GM12878 (cell line): ENCODE data around the gene CMSS1. TPM values are rescaled to one million over a fixed set of nuclear protein-coding genes. Genes with fewer than 3 reads are reported as not detected.

Experiments
- ATAC-seq: fragments of 200-7000 bp; cut with Tn5 transposase; 3 replicates; pipeline ENCODE4 v1.9.1; 2020; ENCODE audit warnings: mild to moderate bottlenecking, moderate library complexity
- BruUV-seq: library from RNA; stranded (reverse); fragments of 400-500 nt; replicated peaks from 2 replicates; lab custom pipeline; 2021; lab: Mats Ljungman, UMichigan
- CTCF ChIA-PET: fragments of 300-600 bp; sonication (Branson Sonifier 250); formaldehyde crosslinking; extraction: SDS; loops from one replicate; lab custom pipeline; 2021; ENCODE audit warnings: inconsistent platforms; lab: Yijun Ruan, JAX
- POLR2A ChIA-PET: fragments of 350-600 bp; formaldehyde crosslinking; extraction: SDS; loops from one replicate; lab custom pipeline; 2021; ENCODE audit warnings: inconsistent platforms; lab: Charles Lee
- RAD21 ChIA-PET: fragments of 300-600 bp; sonication (Branson Sonifier 250); formaldehyde crosslinking; loops from one replicate; lab custom pipeline; 2023; ENCODE audit warnings: antibody characterized with exemption; ENCODE audit not compliant: unreplicated experiment; lab: Charles Lee
- SMC1A ChIA-PET: fragments of 300-600 bp; sonication (Branson Sonifier 250); formaldehyde crosslinking; loops from one replicate; lab custom pipeline; 2023; ENCODE audit not compliant: unreplicated experiment, uncharacterized antibody; lab: Charles Lee
- DNase-seq: peaks from one replicate; pipeline ENCODE4 v3.0.0-alpha.2; 2011; ENCODE audit warnings: low read depth, low spot score
- FAIRE-seq: peaks from 3 replicates; lab custom pipeline; 2011; peaks lifted over from hg19 to GRCh38; lab: Jason Lieb, UNC
- H2AFZ ChIP-seq: 2 replicates; pipeline ENCODE4 v1.6.0; 2011; ENCODE audit warnings: low read depth, low read length, control low read depth; ENCODE audit not compliant: control insufficient read depth
- H3K27ac ChIP-seq: 2 replicates; pipeline ENCODE4 v1.5.1; 2011; ENCODE audit warnings: control low read depth; ENCODE audit not compliant: control insufficient read depth, insufficient read depth
- H3K27me3 ChIP-seq, 2 experiments: replicated peaks in 1 of 2; 2 replicates each; pipeline versions ENCODE4 v1.6.0 to v1.6.1; 2011; ENCODE audit warnings: low read length in 1 of 2; ENCODE audit not compliant: control insufficient read depth in 2 of 2, insufficient read depth in 2 of 2
- H3K36me3 ChIP-seq, 2 experiments: 2 replicates each; pipeline ENCODE4 v1.5.1; 2011; ENCODE audit warnings: low read length in 1 of 2; ENCODE audit not compliant: control insufficient read depth in 2 of 2, insufficient read depth in 2 of 2
- H3K4me1 ChIP-seq: 2 replicates; pipeline ENCODE4 v1.6.1; 2011; ENCODE audit warnings: mild to moderate bottlenecking, low read length, moderate library complexity, mixed read lengths; ENCODE audit not compliant: control insufficient read depth, insufficient read depth
- H3K4me2 ChIP-seq: 2 replicates; pipeline ENCODE4 v1.6.0; 2011; ENCODE audit warnings: control low read depth; ENCODE audit not compliant: control insufficient read depth, insufficient read depth
- H3K4me3 ChIP-seq: fragments of 200-600 bp; sonication (generic); 2 replicates; pipeline ENCODE4 v1.5.1; 2016
- H3K79me2 ChIP-seq: 2 replicates; pipeline ENCODE4 v1.6.0; 2011; ENCODE audit warnings: low read length; ENCODE audit not compliant: control insufficient read depth, insufficient read depth
- H3K9ac ChIP-seq: 2 replicates; pipeline ENCODE4 v1.8.0; 2011; ENCODE audit warnings: low read length, control low read depth, mixed read lengths; ENCODE audit not compliant: control insufficient read depth, insufficient read depth
- H3K9me3 ChIP-seq: replicated peaks from 3 replicates; pipeline ENCODE4 v1.5.1; 2011; ENCODE audit warnings: mild to moderate bottlenecking, low read length; ENCODE audit not compliant: control insufficient read depth, insufficient read depth
- H4K20me1 ChIP-seq: 2 replicates; pipeline ENCODE4 v1.6.0; 2011; ENCODE audit not compliant: control insufficient read depth, insufficient read depth
- BCLAF1 ChIP-seq: fragments of 450-650 bp; IDR thresholded peaks from 2 replicates; pipeline ENCODE4 v1.6.1; 2017; ENCODE audit warnings: antibody characterized with exemption, mild to moderate bottlenecking, moderate library complexity
- CEBPZ ChIP-seq: fragments of 150-350 bp; IDR thresholded peaks from 2 replicates; pipeline ENCODE4 v1.6.1; 2016; ENCODE audit warnings: low read depth, low read length
- EGR1 ChIP-seq, 2 experiments: IDR thresholded peaks; 1 replicate in 1 of 2; 2 replicates in 1 of 2; pipeline ENCODE4 v1.6.1; 2011 to 2012; ENCODE audit warnings: low read depth in 2 of 2, low read length in 2 of 2, borderline replicate concordance in 1 of 2, mild to moderate bottlenecking in 1 of 2, moderate library complexity in 1 of 2
- MYC ChIP-seq: IDR thresholded peaks from 2 replicates; pipeline ENCODE4 v1.6.1; 2011; ENCODE audit warnings: mild to moderate bottlenecking, low read length, moderate library complexity, inconsistent platforms; ENCODE audit not compliant: insufficient read depth, insufficient replicate concordance, insufficient read length, severe bottlenecking
- NFXL1 ChIP-seq: fragments of 450-650 bp; IDR thresholded peaks from 2 replicates; pipeline ENCODE4 v1.6.1; 2017; ENCODE audit warnings: antibody characterized with exemption, mild to moderate bottlenecking, borderline replicate concordance
- WGBS: methylation state at CpG from one replicate; pipeline ENCODE4 v1.1.6; 2016; ENCODE audit warnings: low lambda C conversion rate; ENCODE audit not compliant: insufficient replicate concordance, insufficient coverage; ENCODE audit errors: missing lambda C conversion rate; 5-methylcytosine and 5-hydroxymethylcytosine counted together
- in situ Hi-C: fragments of 300-500 bp; cut with MboI; formaldehyde crosslinking; loops from 9 replicates; pipeline ENCODE4 v1.14.3; 2018; ENCODE audit warnings: mixed read lengths
- intact Hi-C: fragments of 100-400 bp; cut with micrococcal nuclease; formaldehyde crosslinking; loops from one replicate; pipeline ENCODE4 v1.14.2; 2022; ENCODE audit not compliant: unreplicated experiment
- polyA plus RNA-seq, 11 experiments: library from polyadenylated mRNA; depleted of rRNA in 4 of 11; unstranded in 6 of 11; stranded (reverse) in 5 of 11; fragments of >200 nt; fragmentation: Nextera tagmentation in 4 of 11; fragmentation: Illumina TruSeq in 1 of 11; extraction: Ambion mirVana in 4 of 11; extraction: Trizol in 1 of 11; gene quantifications; 1 replicate in 1 of 11; 2 replicates in 10 of 11; pipeline versions ENCODE4 v1.2.1 to v1.2.3, GENCODE V29; 2011 to 2016; ENCODE audit warnings: inconsistent platforms in 2 of 11, missing spikeins in 2 of 11, low read depth in 1 of 11
- total RNA-seq, 4 experiments: library from RNA; depleted of rRNA in 3 of 4; stranded (reverse); fragments of >200 nt in 3 of 4; fragmentation: Illumina TruSeq in 1 of 4; extraction: Trizol in 1 of 4; gene quantifications; 2 replicates each; pipeline versions ENCODE4 v1.2.1 to v1.2.3, GENCODE V29; 2013 to 2021

Gene CMSS1
- total and polyA plus RNA-seq, 10 of the 15 experiments (the other 5 are each of a cell fraction or from before 2014, with no cell fraction given): 31.0 to 118 (median 70.1) TPM

- POLR2A ChIA-PET: no interaction called here
- CTCF ChIA-PET: interaction anchor here (0.6 to 4.8 kb wide), 7 partner anchors 10 to 243 kb away, joined by 3 to 29 read pairs (median 6); no protein-coding TSS in a partner anchor
- H3K9me3 ChIP-seq: no peaks in the 10 kb centered on the region; the same call in 2 of the 3 replicates
- no peak for TF ChIP-seq MYC
- no peaks in the 10 kb centered on the region for H4K20me1 ChIP-seq
- no peak overlapping the region for H3K4me2 ChIP-seq
- H3K4me1 ChIP-seq: peaks cover 21% of the 10 kb centered on the region
- H3K79me2 ChIP-seq: no peaks in the 10 kb centered on the region
- H3K9ac ChIP-seq: no peak overlapping the region
- DNase-seq: no peak
- no peaks in the 10 kb centered on the region for H3K36me3 ChIP-seq
- BruUV-seq: no TSS peak
- RAD21 ChIA-PET: interaction anchor here (1.0 to 2.4 kb wide), 4 partner anchors 29 to 185 kb away, joined by 3 to 12 read pairs (median 3); partner anchors contain the start of gene TBC1D23
- SMC1A ChIA-PET: interaction anchor here (0.7 to 4.4 kb wide), 6 partner anchors 10 to 179 kb away, joined by 3 to 31 read pairs (median 4); no protein-coding TSS in a partner anchor
- no peaks in the 10 kb centered on the region for H3K27me3 ChIP-seq
- 87% methylated on average over 4 of the region's 4 CpGs for WGBS
- intact Hi-C loops: no loop called here
- no peak overlapping the region for H3K4me3 ChIP-seq
- FAIRE-seq: no peak
- no peak for ATAC-seq
- in situ Hi-C loops: no loop called here
- no peak overlapping the region for H3K27ac ChIP-seq
- H2AFZ ChIP-seq: no peak overlapping the region
These were observed 257.5 kb downstream of the CMSS1 start for GRCh38 chr3:100075196-100075595.

GRCh38 chr3:100075851-100076730 lies 258.4 kb downstream of the CMSS1 start:
- BruUV-seq: no TSS peak
- Histone ChIP-seq H3K9me3 (no peaks in the 10 kb centered on the region; the same call in 2 of the 3 replicates), H3K79me2 (no peaks in the 10 kb centered on the region), H3K27ac (no peak overlapping the region), H2AFZ (no peak overlapping the region), H3K9ac (no peak overlapping the region), H3K4me1 (peaks cover 21% of the 10 kb centered on the region), H3K36me3 (no peaks in the 10 kb centered on the region), H4K20me1 (no peaks in the 10 kb centered on the region), H3K27me3 (no peaks in the 10 kb centered on the region), H3K4me3 (no peak overlapping the region), H3K4me2 (no peak overlapping the region)
- DNase-seq (no peak), FAIRE-seq (no peak), ATAC-seq (no peak)
- in situ Hi-C loops (no loop called here), intact Hi-C loops (no loop called here)
- ChIA-PET RAD21 (interaction anchor here (1.0 to 1.3 kb wide), 3 partner anchors 28 to 233 kb away, joined by 3 to 4 read pairs (median 3); no protein-coding TSS in a partner anchor), POLR2A (interaction anchor here (0.5 kb wide), 1 partner anchor 792 kb away, joined by 7 read pairs; no protein-coding TSS in a partner anchor), SMC1A (interaction anchor here (0.7 to 4.4 kb wide), 5 partner anchors 9 to 28 kb away, joined by 3 to 31 read pairs (median 3); no protein-coding TSS in a partner anchor), CTCF (interaction anchor here (0.9 to 3.3 kb wide), 5 partner anchors 7 to 244 kb away, joined by 3 to 10 read pairs (median 6); no protein-coding TSS in a partner anchor)
- WGBS: 97% methylated on average over 4 of the region's 4 CpGs
- TF ChIP-seq CEBPZ (no peak), EGR1 (IDR thresholded peaks at IDR 0.05; ENCODE audit: borderline replicate concordance in 1 of 2, low read depth in 2 of 2, low read length in 2 of 2) (no peak), BCLAF1 (no peak), NFXL1 (no peak)
